Spleen (tissue), 11 donors: ENCODE data around the gene SMAD7. TPM values are rescaled to one million over a fixed set of nuclear protein-coding genes. Genes with fewer than 3 reads are reported as not detected.

Experiments used
- DNase-seq: peaks from one replicate; pipeline ENCODE4 v3.0.0-alpha.2; 2020
- H3K27ac ChIP-seq, 8 donors: fragments of 200-600 bp; sonication (generic) in 7 of 8; 1 replicate in 4 of 8; 2 replicates in 4 of 8; pipeline versions ENCODE4 v1.5.0 to v1.8.0; 2016 to 2021; ENCODE audit warnings: inconsistent platforms in 4 of 8, mild to moderate bottlenecking in 4 of 8, moderate library complexity in 1 of 8
- H3K27me3 ChIP-seq, 7 donors: fragments of 200-600 bp; sonication (generic) in 6 of 7; replicated peaks in 1 of 7; 1 replicate in 4 of 7; 2 replicates in 3 of 7; pipeline versions ENCODE4 v1.5.0 to v1.8.0; 2016 to 2021; ENCODE audit warnings: inconsistent platforms in 3 of 7, mild to moderate bottlenecking in 1 of 7
- H3K36me3 ChIP-seq, 6 donors: fragments of 200-600 bp; sonication (generic) in 5 of 6; 1 replicate in 4 of 6; 2 replicates in 2 of 6; pipeline versions ENCODE4 v1.5.0 to v1.8.0; 2016 to 2021; ENCODE audit warnings: inconsistent platforms in 2 of 6
- H3K4me1 ChIP-seq, 6 donors: fragments of 200-600 bp; sonication (generic) in 5 of 6; 1 replicate in 3 of 6; 2 replicates in 3 of 6; pipeline versions ENCODE4 v1.5.0 to v1.8.0; 2016 to 2021; ENCODE audit warnings: inconsistent platforms in 3 of 6
- H3K4me3 ChIP-seq, 8 donors: fragments of 200-600 bp; sonication (generic) in 7 of 8; 1 replicate in 4 of 8; 2 replicates in 4 of 8; pipeline versions ENCODE4 v1.5.0 to v1.8.0; 2016 to 2021; ENCODE audit warnings: inconsistent platforms in 4 of 8, mild to moderate bottlenecking in 4 of 8, moderate library complexity in 2 of 8
- H3K9me3 ChIP-seq, 8 donors: fragments of 200-600 bp; sonication (generic) in 7 of 8; 1 replicate in 4 of 8; 2 replicates in 4 of 8; pipeline versions ENCODE4 v1.5.0 to v1.8.0; 2016 to 2021; ENCODE audit warnings: inconsistent platforms in 4 of 8
- POLR2A ChIP-seq, 3 donors: fragments of 450-650 bp; IDR thresholded peaks; one replicate each; pipeline ENCODE4 v1.5.1; 2017; ENCODE audit warnings: antibody characterized with exemption in 3 of 3, mild to moderate bottlenecking in 1 of 3
- POLR2AphosphoS5 ChIP-seq, 3 donors: sonication (generic); formaldehyde crosslinking; IDR thresholded peaks; one replicate each; pipeline ENCODE4 v1.5.1; 2017; ENCODE audit warnings: antibody characterized with exemption in 3 of 3
- WGBS, 5 donors: extraction: QIAGEN DNeasy Blood & Tissue Kit in 3 of 5; methylation state at CpG; one replicate each; pipeline versions ENCODE4 v1.1.5 to v1.1.7; 2013 to 2018; 5-methylcytosine and 5-hydroxymethylcytosine counted together
- intact Hi-C: fragments of 100-400 bp; cut with DNase I; formaldehyde crosslinking; loops from one replicate; pipeline ENCODE4 v1.15.0; 2023; ENCODE audit warnings: low total_unique reads
- polyA plus RNA-seq, 3 donors: library from polyadenylated mRNA; stranded (reverse); fragments of 200-250 nt; gene quantifications; one replicate each; pipeline ENCODE4 v1.2.1, GENCODE V29; 2013
- total RNA-seq, 7 donors: library from RNA; depleted of rRNA in 3 of 7; stranded (reverse); fragments of >200 nt in 3 of 7; fragmentation: NEBNext Ultra II Directional in 4 of 7; extraction: Animal tissue kit (Norgen Biotek cat#: 25700) in 4 of 7; gene quantifications; one replicate each; pipeline versions ENCODE4 v1.1.0 to v1.2.1, GENCODE V29; 2016 to 2021
- TF ChIP-seq, protein P1 (sequence below), 11 experiments: fragments of 200-600 bp in 7 of 11; fragments of 450-650 bp in 4 of 11; sonication (generic) in 4 of 11; IDR thresholded peaks in 8 of 11; conservative IDR thresholded peaks in 3 of 11; 1 replicate in 7 of 11; 2 replicates in 4 of 11; pipeline versions ENCODE4 v1.4.0 to v1.8.0; 2016 to 2021; ENCODE audit warnings: antibody characterized with exemption in 11 of 11, inconsistent platforms in 4 of 11, mild to moderate bottlenecking in 1 of 11
- donor health status: healthy with polysubstance abuse.
- donor health status: DM: no; HTN: no; CAD: no; lungs with moderate emphysema.
- donor health status: DM: no; HTN: no; CAD: no.
- donor health status: Bipolar disorder and iron deficiency.
- donor health status: healthy.
- donor health status: DM: no; HTN: no; CAD: no.
- donor health status: DM: yes; HTN: yes; CAD: no.

Gene SMAD7
- total and polyA plus RNA-seq, 10 donors = 2.5 to 21.2 (median 15.2) TPM

DNA sequence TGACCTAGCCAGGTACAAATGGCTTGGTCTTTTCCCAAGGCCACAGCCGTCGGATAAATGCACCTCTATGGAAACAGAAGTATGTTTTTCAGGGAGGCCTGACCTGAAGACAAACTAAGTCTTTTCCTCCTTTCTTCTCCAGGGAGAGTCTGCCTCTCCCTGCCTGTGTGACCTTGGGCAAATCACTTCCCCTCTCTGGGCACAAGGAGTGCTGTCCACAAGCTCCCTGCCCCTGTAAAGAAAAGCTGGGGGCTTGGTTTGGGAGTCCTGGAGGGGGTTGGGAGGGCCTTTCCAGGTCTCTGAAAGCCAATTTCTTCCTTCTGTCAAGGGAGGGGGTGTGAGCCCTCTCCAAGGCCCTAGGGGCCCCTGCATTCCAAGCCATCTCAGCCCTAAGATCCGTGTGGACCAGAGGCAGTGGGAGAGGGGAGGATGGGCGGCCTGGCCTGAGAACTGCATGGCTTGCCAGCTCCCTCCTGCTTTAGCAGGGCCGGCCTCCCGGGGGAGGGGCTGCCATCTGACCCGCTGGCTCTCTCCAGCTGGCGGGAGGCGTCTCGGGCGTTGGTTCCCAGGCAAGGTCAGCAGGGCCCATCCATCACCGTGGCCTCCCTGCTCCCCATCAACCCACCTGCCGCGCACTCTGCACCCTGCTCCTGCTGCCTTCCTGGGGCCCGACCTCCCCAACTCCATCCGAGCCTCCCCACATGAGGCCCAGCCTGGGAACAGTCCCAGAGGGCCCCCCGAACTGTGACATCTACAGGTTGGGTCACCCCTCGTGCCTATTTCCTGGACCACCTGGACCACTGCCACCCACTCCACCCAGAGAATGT, 61.4 kb downstream of the SMAD7 start:
- TF ChIP-seq POLR2AphosphoS5 (IDR thresholded peaks at IDR 0.05) (peak in 2 of 3 donors; percentile 41 to 63), POLR2A (IDR thresholded peaks at IDR 0.05) (no peak)
- WGBS, 5 donors = 77 to 87% (median 82%) methylated on average over 11 to 18 of the region's 18 CpGs
- no peaks in the 10 kb centered on the region for H3K36me3 ChIP-seq
- H3K27me3 ChIP-seq = no peaks in the 10 kb centered on the region
- peaks cover 0 to 24% (median 5%) of the 10 kb centered on the region in 6 donors for H3K4me1 ChIP-seq
- no peaks in the 10 kb centered on the region for H3K9me3 ChIP-seq
- H3K27ac ChIP-seq = no peak overlapping the region
- H3K4me3 ChIP-seq = no peak overlapping the region
- peak; percentile 70 for DNase-seq
- intact Hi-C loops = no loop called here

DNA sequence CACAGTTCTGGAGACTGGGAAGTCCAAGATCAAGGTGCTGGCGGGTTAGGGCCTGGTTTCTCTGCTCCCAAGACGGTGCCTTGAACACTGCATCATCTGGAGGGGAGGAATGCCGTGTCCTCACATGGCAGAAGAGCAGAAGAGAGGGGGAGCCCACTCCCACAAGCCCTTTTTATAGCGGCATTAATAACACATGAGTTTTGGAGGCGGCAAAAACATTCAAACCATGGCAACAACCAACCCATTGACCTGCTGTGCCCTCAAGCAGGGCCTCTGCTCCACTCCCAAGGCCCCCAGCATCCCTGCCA, 62.0 kb downstream of the SMAD7 start:
- Histone ChIP-seq H3K4me1 (peaks cover 0 to 22% (median 5%) of the 10 kb centered on the region in 6 donors), H3K27me3 (no peaks in the 10 kb centered on the region), H3K9me3 (no peaks in the 10 kb centered on the region), H3K27ac (no peak overlapping the region), H3K36me3 (no peaks in the 10 kb centered on the region), H3K4me3 (no peak overlapping the region)
- TF ChIP-seq, protein P1, sequence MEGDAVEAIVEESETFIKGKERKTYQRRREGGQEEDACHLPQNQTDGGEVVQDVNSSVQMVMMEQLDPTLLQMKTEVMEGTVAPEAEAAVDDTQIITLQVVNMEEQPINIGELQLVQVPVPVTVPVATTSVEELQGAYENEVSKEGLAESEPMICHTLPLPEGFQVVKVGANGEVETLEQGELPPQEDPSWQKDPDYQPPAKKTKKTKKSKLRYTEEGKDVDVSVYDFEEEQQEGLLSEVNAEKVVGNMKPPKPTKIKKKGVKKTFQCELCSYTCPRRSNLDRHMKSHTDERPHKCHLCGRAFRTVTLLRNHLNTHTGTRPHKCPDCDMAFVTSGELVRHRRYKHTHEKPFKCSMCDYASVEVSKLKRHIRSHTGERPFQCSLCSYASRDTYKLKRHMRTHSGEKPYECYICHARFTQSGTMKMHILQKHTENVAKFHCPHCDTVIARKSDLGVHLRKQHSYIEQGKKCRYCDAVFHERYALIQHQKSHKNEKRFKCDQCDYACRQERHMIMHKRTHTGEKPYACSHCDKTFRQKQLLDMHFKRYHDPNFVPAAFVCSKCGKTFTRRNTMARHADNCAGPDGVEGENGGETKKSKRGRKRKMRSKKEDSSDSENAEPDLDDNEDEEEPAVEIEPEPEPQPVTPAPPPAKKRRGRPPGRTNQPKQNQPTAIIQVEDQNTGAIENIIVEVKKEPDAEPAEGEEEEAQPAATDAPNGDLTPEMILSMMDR (IDR thresholded peaks at IDR 0.05 in 8 of 11, conservative IDR thresholded peaks at IDR 0.05 in 3 of 11) = no peak
- TF ChIP-seq POLR2AphosphoS5 (IDR thresholded peaks at IDR 0.05) (no peak), POLR2A (IDR thresholded peaks at IDR 0.05) (no peak)
- WGBS, 5 donors = 87 to 96% (median 92%) methylated on average over 5 of the region's 5 CpGs
- intact Hi-C loops = no loop called here
- DNase-seq = peak; percentile 24

DNA sequence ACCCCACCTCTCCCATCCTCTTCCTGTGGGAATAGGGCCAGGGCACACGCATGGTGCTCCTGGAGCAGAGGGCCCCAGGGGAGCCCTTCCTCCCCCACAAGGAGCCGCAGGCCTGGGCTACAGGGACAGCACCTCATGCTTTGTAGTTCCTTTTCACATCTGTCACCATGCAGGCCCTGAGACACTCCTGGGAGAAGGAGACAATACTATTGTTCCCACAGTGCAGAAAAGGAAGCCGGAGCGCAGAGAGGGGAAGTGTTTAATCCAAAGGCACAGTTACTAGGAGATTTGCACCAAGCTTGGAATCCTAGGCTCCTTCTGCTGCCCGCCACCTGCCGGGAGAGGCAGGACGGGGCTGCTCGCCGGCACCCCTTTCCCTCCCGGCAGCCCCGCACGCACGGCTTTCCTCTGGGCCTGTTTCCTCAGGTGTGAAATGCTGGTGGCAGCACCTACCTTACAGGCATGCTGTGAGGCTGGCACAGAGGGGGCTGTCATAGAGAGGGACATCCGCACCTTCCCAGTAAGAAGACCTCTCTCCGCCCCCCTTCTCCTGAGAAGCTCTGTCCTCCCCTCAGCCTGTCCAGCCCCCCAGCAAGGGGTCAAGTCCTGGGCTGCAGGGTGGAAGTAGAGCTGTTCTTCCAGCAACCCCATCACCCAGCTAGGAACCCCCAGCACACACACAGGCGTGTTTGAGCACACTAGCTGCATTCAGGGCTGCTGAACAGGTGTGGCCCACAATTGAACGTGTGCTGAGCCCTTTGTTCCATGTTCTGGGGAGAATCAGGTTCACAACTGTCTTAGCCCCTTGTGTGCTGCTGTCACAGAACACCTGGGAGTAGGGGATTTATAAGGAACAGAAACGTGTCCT, 62.6 kb downstream of the SMAD7 start:
- intact Hi-C loops = no loop called here
- DNase-seq = peak; percentile 54
- 75 to 91% (median 89%) methylated on average over 18 of the region's 18 CpGs for WGBS, 5 donors
- Histone ChIP-seq H3K9me3 (no peaks in the 10 kb centered on the region), H3K4me1 (peaks cover 0 to 16% (median 5%) of the 10 kb centered on the region in 6 donors), H3K36me3 (no peaks in the 10 kb centered on the region), H3K4me3 (no peak overlapping the region), H3K27ac (no peak overlapping the region), H3K27me3 (no peaks in the 10 kb centered on the region)
- no peak for TF ChIP-seq POLR2AphosphoS5 (IDR thresholded peaks at IDR 0.05)
- TF ChIP-seq POLR2A (IDR thresholded peaks at IDR 0.05) = no peak
- TF ChIP-seq, protein P1 (IDR thresholded peaks at IDR 0.05 in 8 of 11, conservative IDR thresholded peaks at IDR 0.05 in 3 of 11) = no peak

DNA sequence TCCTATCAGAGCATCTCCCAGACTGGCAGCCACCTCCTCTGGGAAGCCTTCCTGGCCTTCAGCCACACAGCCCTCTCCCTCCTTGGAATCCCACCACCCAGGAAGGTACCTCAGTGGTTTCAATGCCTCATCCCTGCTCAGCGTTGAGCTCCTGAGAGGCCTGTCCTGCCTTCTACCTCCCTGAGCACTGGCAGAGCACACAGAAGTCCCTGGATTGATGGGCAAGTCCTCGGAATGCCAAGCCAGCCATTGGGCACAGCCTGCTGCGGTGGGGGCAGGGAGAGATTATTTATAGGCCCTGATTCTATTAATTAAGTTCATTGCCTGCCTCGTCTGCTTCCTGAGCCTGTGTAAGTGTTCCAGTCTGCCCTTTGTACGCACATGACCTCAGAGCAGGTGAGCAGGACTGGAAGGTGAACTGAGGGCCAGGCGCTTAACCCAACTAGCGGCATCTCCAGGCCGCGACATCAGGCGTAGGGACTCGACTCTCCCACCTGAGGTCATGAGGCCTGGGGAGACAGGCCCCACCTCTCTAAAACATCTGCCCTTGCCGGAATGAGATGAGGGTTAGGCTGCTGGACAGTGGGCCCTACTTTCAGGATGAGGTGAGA, 63.4 kb downstream of the SMAD7 start:
- peak; percentile 30 for DNase-seq
- Histone ChIP-seq H3K4me1 (peaks cover 0 to 16% (median 5%) of the 10 kb centered on the region in 6 donors), H3K36me3 (no peaks in the 10 kb centered on the region), H3K27ac (no peak overlapping the region), H3K27me3 (no peaks in the 10 kb centered on the region), H3K4me3 (no peak overlapping the region), H3K9me3 (no peaks in the 10 kb centered on the region)
- TF ChIP-seq POLR2AphosphoS5 (IDR thresholded peaks at IDR 0.05) (no peak), POLR2A (IDR thresholded peaks at IDR 0.05) (no peak)
- TF ChIP-seq, protein P1 (IDR thresholded peaks at IDR 0.05 in 8 of 11, conservative IDR thresholded peaks at IDR 0.05 in 3 of 11) = no peak
- intact Hi-C loops = no loop called here
- WGBS, 5 donors = 92 to 100% (median 94%) methylated on average over 9 to 12 of the region's 12 CpGs
